CD4-positive, CD25-positive, alpha-beta regulatory T cell (primary cell): ENCODE data around the gene SAMD7. TPM values are rescaled to one million over a fixed set of nuclear protein-coding genes. Genes with fewer than 3 reads are reported as not detected.
A peak's percentile ranks its signal among the peaks of the same experiment; 100 is the strongest.

Experiments
- ATAC-seq, 2 donors: fragments of 150-1000 bp; cut with Tn5 transposase; one replicate each; pipeline ENCODE4 v1.10.0; 2021; ENCODE audit warnings: low read depth in 2 of 2, moderate number of reproducible peaks in 2 of 2, moderate library complexity in 1 of 2
- DNase-seq, 3 donors: peaks; one replicate each; pipeline versions ENCODE4 v3.0.0 to v3.0.0-alpha.2; 2012 to 2022; ENCODE audit warnings: mixed read lengths in 1 of 3
- H3K27ac ChIP-seq: one replicate; pipeline ENCODE4 v1.7.0; 2013; ENCODE audit warnings: mild to moderate bottlenecking, low read length; ENCODE audit not compliant: insufficient read depth, poor library complexity, severe bottlenecking
- H3K27me3 ChIP-seq: one replicate; pipeline ENCODE4 v1.7.0; 2013; ENCODE audit warnings: low read length; ENCODE audit not compliant: control insufficient read depth, insufficient read depth
- H3K36me3 ChIP-seq: one replicate; pipeline ENCODE4 v1.7.0; 2013; ENCODE audit warnings: mild to moderate bottlenecking, low read length, moderate library complexity; ENCODE audit not compliant: control insufficient read depth, insufficient read depth
- H3K4me1 ChIP-seq: 2 replicates; pipeline ENCODE4 v1.7.0; 2013; ENCODE audit warnings: mild to moderate bottlenecking, low read length; ENCODE audit not compliant: insufficient read depth, control insufficient read depth, poor library complexity, severe bottlenecking
- H3K4me3 ChIP-seq: one replicate; pipeline ENCODE4 v1.7.0; 2013; ENCODE audit warnings: low read depth, mild to moderate bottlenecking, low read length, moderate library complexity
- H3K9me3 ChIP-seq, 2 experiments: 1 replicate in 1 of 2; 2 replicates in 1 of 2; pipeline ENCODE4 v1.7.0; 2013; ENCODE audit warnings: low read length in 2 of 2, mild to moderate bottlenecking in 1 of 2, moderate library complexity in 1 of 2; ENCODE audit not compliant: control insufficient read depth in 2 of 2
- H3K27ac Mint-ChIP-seq, 3 donors: one replicate each; pipeline ENCODE4 v1.8.0; 2020 to 2022; ENCODE audit warnings: mild to moderate bottlenecking in 3 of 3, mixed read lengths in 3 of 3, moderate library complexity in 2 of 3
- H3K27me3 Mint-ChIP-seq: one replicate; pipeline ENCODE4 v1.8.0; 2022; ENCODE audit warnings: mild to moderate bottlenecking, mixed read lengths
- H3K36me3 Mint-ChIP-seq: one replicate; pipeline ENCODE4 v1.8.0; 2020; ENCODE audit warnings: mixed read lengths
- H3K4me1 Mint-ChIP-seq, 4 donors: one replicate each; pipeline ENCODE4 v1.8.0; 2020 to 2022; ENCODE audit warnings: mixed read lengths in 4 of 4, mild to moderate bottlenecking in 1 of 4
- H3K4me3 Mint-ChIP-seq, 4 donors: one replicate each; pipeline ENCODE4 v1.8.0; 2020 to 2022; ENCODE audit warnings: mild to moderate bottlenecking in 4 of 4, mixed read lengths in 4 of 4, moderate library complexity in 3 of 4
- H3K9me3 Mint-ChIP-seq, 7 donors: one replicate each; pipeline ENCODE4 v1.8.0; 2020 to 2022; ENCODE audit warnings: mixed read lengths in 7 of 7, mild to moderate bottlenecking in 3 of 7, moderate library complexity in 2 of 7
- polyA plus RNA-seq, 4 donors: library from polyadenylated mRNA; unstranded; fragments of 300-500 nt; fragmentation: Illumina TruSeq; gene quantifications; one replicate each; pipeline ENCODE4 v1.2.3, GENCODE V29; 2021
- total RNA-seq: library from RNA; stranded (reverse); gene quantifications from one replicate; pipeline ENCODE4 v1.2.3, GENCODE V29; 2022

SAMD7 gene
- total and polyA plus RNA-seq, 5 donors from 2014 or later: not detected

GRCh38 chr3:169914321-169914720 is 2.9 kb downstream of the SAMD7 start:
- Mint-ChIP-seq H3K4me1 (no peaks in the 10 kb centered on the region), H3K4me3 (no peak overlapping the region), H3K9me3 (no peaks in the 10 kb centered on the region), H3K27ac (no peak overlapping the region), H3K36me3 (no peaks in the 10 kb centered on the region), H3K27me3 (no peaks in the 10 kb centered on the region)
- Histone ChIP-seq H3K27ac (no peak overlapping the region), H3K9me3 (no peaks in the 10 kb centered on the region), H3K27me3 (no peaks in the 10 kb centered on the region), H3K4me1 (no peaks in the 10 kb centered on the region), H3K4me3 (no peak overlapping the region), H3K36me3 (no peaks in the 10 kb centered on the region)
- DNase-seq (no peak), ATAC-seq (no peak)

DNA sequence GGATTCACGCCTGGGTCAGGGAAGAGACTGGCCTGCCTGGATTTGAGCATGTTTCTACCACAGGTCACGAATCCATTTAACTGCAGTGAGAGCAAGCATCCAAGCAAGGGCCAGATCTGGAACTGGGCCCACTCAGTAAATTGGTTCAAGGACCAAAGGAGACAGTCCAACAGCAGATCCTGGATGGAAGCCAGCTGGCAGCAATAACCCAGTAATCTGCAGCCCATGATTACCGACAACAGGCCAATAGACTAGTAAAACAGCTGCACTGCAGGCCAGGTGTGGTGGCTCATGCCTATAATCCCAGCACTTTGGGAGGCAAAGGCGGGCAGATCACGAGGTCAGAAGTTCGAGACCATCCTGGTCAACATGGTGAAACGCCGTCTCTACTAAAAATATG is 11.8 kb downstream of the SAMD7 start:
- no peak overlapping the region for H3K27ac Mint-ChIP-seq
- ATAC-seq: no peak
- no peaks in the 10 kb centered on the region for H3K4me1 ChIP-seq
- H3K4me1 Mint-ChIP-seq: no peaks in the 10 kb centered on the region
- H3K27ac ChIP-seq: no peak overlapping the region
- H3K27me3 Mint-ChIP-seq: peaks cover 4% of the 10 kb centered on the region
- H3K9me3 ChIP-seq: no peaks in the 10 kb centered on the region
- no peaks in the 10 kb centered on the region for H3K36me3 Mint-ChIP-seq
- no peak for DNase-seq
- H3K27me3 ChIP-seq: no peaks in the 10 kb centered on the region
- H3K4me3 Mint-ChIP-seq: no peak overlapping the region
- H3K36me3 ChIP-seq: no peaks in the 10 kb centered on the region
- no peak overlapping the region for H3K4me3 ChIP-seq
- no peaks in the 10 kb centered on the region for H3K9me3 Mint-ChIP-seq

DNA sequence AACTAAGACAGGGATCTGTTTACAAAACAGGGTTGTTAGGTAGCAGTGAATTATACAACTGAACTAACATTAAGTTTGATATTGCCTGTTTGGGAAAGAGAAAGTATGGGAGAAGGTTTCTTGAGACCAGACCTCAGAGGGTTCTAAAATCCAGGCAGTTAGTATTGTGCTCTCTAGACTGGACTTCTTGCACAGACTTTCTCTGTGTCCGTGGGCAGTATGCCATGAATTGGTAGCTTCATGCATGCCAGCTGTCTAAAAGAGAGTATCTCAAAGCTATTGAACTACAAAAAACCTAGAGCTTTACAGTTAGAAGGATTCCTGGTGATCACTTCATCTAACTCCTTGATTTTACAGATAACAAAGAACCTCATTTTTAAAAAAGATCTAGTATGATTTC is 12.5 kb downstream of the SAMD7 start:
- Mint-ChIP-seq H3K36me3 (no peaks in the 10 kb centered on the region), H3K4me1 (no peaks in the 10 kb centered on the region), H3K9me3 (no peaks in the 10 kb centered on the region), H3K27me3 (peaks cover 4% of the 10 kb centered on the region), H3K4me3 (no peak overlapping the region), H3K27ac (no peak overlapping the region)
- H3K4me3 ChIP-seq: no peak overlapping the region
- no peak for ATAC-seq
- H3K4me1 ChIP-seq: no peaks in the 10 kb centered on the region
- no peak for DNase-seq
- no peaks in the 10 kb centered on the region for H3K9me3 ChIP-seq
- H3K36me3 ChIP-seq: no peaks in the 10 kb centered on the region
- H3K27me3 ChIP-seq: no peaks in the 10 kb centered on the region
- no peak overlapping the region for H3K27ac ChIP-seq

DNA sequence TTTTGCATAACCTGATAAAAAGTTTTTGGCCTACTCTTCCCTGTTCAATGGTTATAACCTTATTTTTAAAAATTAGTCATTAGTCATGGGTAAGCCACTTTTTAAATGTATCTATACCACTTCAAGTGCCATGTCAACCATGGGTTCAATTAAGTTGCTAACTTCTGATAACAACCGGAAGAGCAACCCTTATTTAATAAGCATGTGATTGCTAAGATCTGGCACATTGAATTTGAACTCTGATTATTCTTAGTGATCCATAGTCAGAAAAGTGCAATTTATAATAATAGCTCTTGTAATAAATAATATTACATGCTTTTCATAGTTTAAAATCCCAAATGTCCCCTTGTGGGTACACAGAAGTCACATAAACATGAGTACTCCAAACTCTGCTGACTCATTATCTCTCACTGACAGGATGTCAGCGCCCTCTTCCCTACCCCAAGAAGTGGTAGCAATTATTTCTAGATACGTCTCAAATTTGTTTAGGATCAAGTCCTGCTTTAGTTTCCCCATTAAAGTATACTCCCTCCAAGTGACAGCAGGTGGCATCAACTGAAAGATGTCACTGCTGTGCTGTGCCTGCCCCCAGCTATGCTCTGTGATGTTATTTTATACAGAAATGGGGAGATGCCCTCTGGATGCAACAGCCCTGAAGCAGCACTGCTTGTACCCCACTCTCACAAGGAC is 18.6 kb downstream of the SAMD7 start:
- no peaks in the 10 kb centered on the region for H3K36me3 ChIP-seq
- H3K27ac ChIP-seq: no peak overlapping the region
- Mint-ChIP-seq H3K4me1 (peaks cover 0 to 2% (median 0%) of the 10 kb centered on the region in 4 donors), H3K4me3 (no peak overlapping the region), H3K27me3 (peaks cover 11% of the 10 kb centered on the region), H3K27ac (peak overlapping the region in 1 of 3 donors; percentile 59), H3K9me3 (peaks cover 0 to 1% (median 0%) of the 10 kb centered on the region in 7 donors), H3K36me3 (no peaks in the 10 kb centered on the region)
- H3K9me3 ChIP-seq: no peaks in the 10 kb centered on the region
- no peak for ATAC-seq
- H3K4me1 ChIP-seq: no peaks in the 10 kb centered on the region
- peaks cover 5% of the 10 kb centered on the region for H3K27me3 ChIP-seq
- peak in 1 of 3 donors; percentile 36 for DNase-seq
- H3K4me3 ChIP-seq: no peak overlapping the region

- Histone ChIP-seq H3K9me3 (no peaks in the 10 kb centered on the region), H3K27me3 (peaks cover 5% of the 10 kb centered on the region), H3K36me3 (no peaks in the 10 kb centered on the region), H3K4me3 (no peak overlapping the region), H3K4me1 (no peaks in the 10 kb centered on the region), H3K27ac (no peak overlapping the region)
- no peaks in the 10 kb centered on the region for H3K36me3 Mint-ChIP-seq
- no peak overlapping the region for H3K4me3 Mint-ChIP-seq
- ATAC-seq (no peak), DNase-seq (no peak)
- H3K27me3 Mint-ChIP-seq: peaks cover 14% of the 10 kb centered on the region
- H3K9me3 Mint-ChIP-seq: peaks cover 0 to 1% (median 0%) of the 10 kb centered on the region in 7 donors
- peaks cover 0 to 2% (median 0%) of the 10 kb centered on the region in 4 donors for H3K4me1 Mint-ChIP-seq
- H3K27ac Mint-ChIP-seq: no peak overlapping the region
Observed at GRCh38 chr3:169930843-169931242, 19.5 kb downstream of the SAMD7 start.

DNA sequence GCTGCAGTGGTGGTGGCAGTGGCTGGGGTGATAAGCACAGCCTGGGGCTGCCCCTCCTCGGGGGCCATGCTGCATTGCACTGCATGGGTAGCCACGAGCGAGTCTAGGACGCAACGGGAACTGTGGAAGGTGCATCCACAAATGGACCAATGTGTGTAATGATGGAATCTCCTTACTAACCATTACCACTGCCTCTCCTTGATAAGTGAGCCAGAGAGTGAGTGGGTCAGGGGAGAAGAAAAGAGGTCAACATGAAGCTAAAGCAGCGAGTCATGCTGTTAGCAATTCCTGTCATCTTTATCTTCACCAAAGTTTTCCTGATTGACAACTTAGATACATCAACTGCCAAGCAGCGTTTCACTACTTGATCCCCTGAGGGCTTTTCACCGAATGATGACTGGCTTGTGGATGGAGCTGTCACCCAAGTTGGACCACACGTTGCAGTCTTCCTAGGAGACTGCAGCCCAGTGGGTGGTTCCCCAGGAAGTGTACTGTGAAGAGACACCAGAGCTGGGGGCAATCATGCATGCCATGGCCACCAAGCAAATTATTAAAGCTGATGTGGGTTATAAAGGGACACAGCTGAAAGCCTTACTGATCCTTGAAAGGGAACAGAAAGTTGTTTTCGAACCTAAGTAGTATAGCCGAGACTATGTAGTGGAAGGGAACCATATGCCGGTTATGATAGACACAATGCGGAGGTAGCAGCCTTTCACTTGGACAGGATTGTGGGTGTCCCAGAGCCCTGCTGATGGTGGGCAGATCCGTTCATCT is 20.6 kb downstream of the SAMD7 start:
- no peaks in the 10 kb centered on the region for H3K36me3 Mint-ChIP-seq
- H3K4me3 Mint-ChIP-seq: no peak overlapping the region
- Histone ChIP-seq H3K9me3 (no peaks in the 10 kb centered on the region), H3K36me3 (no peaks in the 10 kb centered on the region), H3K27me3 (peaks cover 5% of the 10 kb centered on the region), H3K27ac (no peak overlapping the region), H3K4me1 (no peaks in the 10 kb centered on the region), H3K4me3 (no peak overlapping the region)
- no peak for DNase-seq
- peaks cover 0 to 2% (median 0%) of the 10 kb centered on the region in 4 donors for H3K4me1 Mint-ChIP-seq
- H3K9me3 Mint-ChIP-seq: peaks cover 0 to 1% (median 0%) of the 10 kb centered on the region in 7 donors
- ATAC-seq: peak; percentile 43 to 58
- H3K27ac Mint-ChIP-seq: peak overlapping the region in 1 of 3 donors; percentile 54
- H3K27me3 Mint-ChIP-seq: peaks cover 14% of the 10 kb centered on the region

DNA sequence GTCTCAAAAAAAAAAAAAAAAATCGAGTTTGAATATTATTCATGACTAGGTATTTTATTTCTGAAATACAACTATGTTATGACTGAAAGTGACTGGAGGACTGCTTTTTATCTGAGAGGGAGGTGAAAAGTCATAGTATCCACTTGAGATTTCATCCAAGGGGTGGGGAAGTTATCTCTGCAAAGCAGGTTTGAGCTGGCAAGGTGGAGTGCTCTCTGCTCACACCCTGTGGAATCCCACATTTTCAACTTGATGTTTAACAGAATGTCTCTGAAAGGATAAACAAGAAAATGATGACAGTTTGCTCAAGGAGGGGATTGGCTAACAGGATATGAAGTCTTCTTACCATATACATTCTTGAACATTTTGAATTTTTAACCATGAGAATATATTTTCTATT is 27.9 kb downstream of the SAMD7 start:
- H3K9me3 ChIP-seq: no peaks in the 10 kb centered on the region
- no peak for ATAC-seq
- peaks cover 14% of the 10 kb centered on the region for H3K27me3 ChIP-seq
- Mint-ChIP-seq H3K4me1 (peaks cover 0 to 11% (median 6%) of the 10 kb centered on the region in 4 donors), H3K27ac (no peak overlapping the region), H3K9me3 (peaks cover 0 to 2% (median 0%) of the 10 kb centered on the region in 7 donors), H3K4me3 (no peak overlapping the region), H3K27me3 (peaks cover 18% of the 10 kb centered on the region), H3K36me3 (peaks cover 3% of the 10 kb centered on the region)
- H3K4me1 ChIP-seq: no peaks in the 10 kb centered on the region
- no peaks in the 10 kb centered on the region for H3K36me3 ChIP-seq
- no peak overlapping the region for H3K4me3 ChIP-seq
- H3K27ac ChIP-seq: no peak overlapping the region
- DNase-seq: no peak
